Ovary (tissue), 3 donors: ENCODE data around the gene STK24.

Experiments used
- CTCF ChIP-seq, 3 donors: fragments of 450-650 bp in 2 of 3; fragments of 200-600 bp in 1 of 3; IDR thresholded peaks; one replicate each; pipeline versions ENCODE4 v1.5.1 to v1.8.0; 2016 to 2022; ENCODE audit warnings: antibody characterized with exemption in 3 of 3, mild to moderate bottlenecking in 1 of 3
- EP300 ChIP-seq: sonication (generic); formaldehyde crosslinking; IDR thresholded peaks from one replicate; pipeline ENCODE4 v1.6.1; 2017; ENCODE audit warnings: antibody characterized with exemption
- POLR2A ChIP-seq: fragments of 450-650 bp; IDR thresholded peaks from one replicate; pipeline ENCODE4 v1.6.1; 2017; ENCODE audit warnings: antibody characterized with exemption, mild to moderate bottlenecking, moderate library complexity
- donor health status: DM: no; HTN: no; CAD: no.

- TF ChIP-seq CTCF (IDR thresholded peaks at IDR 0.05) (no peak), POLR2A (no peak), EP300 (no peak)
Observed at GRCh38 chr13:98459171-98459681, 117.7 kb downstream of the STK24 start.
